ENCODE results near the gene GMEB2. TPM values are rescaled to one million over a fixed set of nuclear protein-coding genes. Genes with fewer than 3 reads are reported as not detected.

The GMEB2 gene
- total RNA-seq, 1 donor from 2014 or later: 8.0 TPM

GRCh38 chr20:63643946-63644345 is 17.0 kb upstream of the GMEB2 start:
- Histone ChIP-seq H3K9me3 (ENCODE audit: low read depth) (no peaks in the 10 kb centered on the region), H3K79me2 (ENCODE audit: low read depth) (no peaks in the 10 kb centered on the region), H3K9ac (no peak overlapping the region), H3F3A (ENCODE audit: low read depth) (peaks cover 14% of the 10 kb centered on the region), H3K4me3 (no peak overlapping the region), H3K4me1 (peaks cover 4% of the 10 kb centered on the region), H3K4me2 (no peak overlapping the region), H3K27me3 (peaks cover 17% of the 10 kb centered on the region), H3K27ac (no peak overlapping the region), H2AFZ (replicated peaks) (no peak overlapping the region), H3K36me3 (no peaks in the 10 kb centered on the region), H4K20me1 (ENCODE audit: low read depth) (peaks cover 2% of the 10 kb centered on the region)
- TF ChIP-seq EZH2 (IDR thresholded peaks at IDR 0.05): no peak
- TF ChIP-seq CTCF (IDR thresholded peaks at IDR 0.05): no peak
- no peak for TF ChIP-seq EZH2phosphoT487 (IDR thresholded peaks at IDR 0.05)
- Mint-ChIP-seq H3K27me3 (ENCODE audit: insufficient read depth, low read depth) (peaks cover 5% of the 10 kb centered on the region), H3K9me3 (no peaks in the 10 kb centered on the region), H3K27ac (no peak overlapping the region), H3K4me3 (peak overlapping the region; percentile 77), H3K36me3 (no peaks in the 10 kb centered on the region), H3K4me1 (peaks cover 6% of the 10 kb centered on the region)
- DNase-seq (ENCODE audit: low spot score): no peak

- peaks cover 14% of the 10 kb centered on the region for H3F3A ChIP-seq (ENCODE audit: low read depth)
- no peak overlapping the region for H3K4me2 ChIP-seq
- no peaks in the 10 kb centered on the region for H3K79me2 ChIP-seq (ENCODE audit: low read depth)
- no peak for DNase-seq (ENCODE audit: low spot score)
- no peak for TF ChIP-seq EZH2phosphoT487 (IDR thresholded peaks at IDR 0.05)
- no peak for TF ChIP-seq CTCF (IDR thresholded peaks at IDR 0.05)
- TF ChIP-seq EZH2 (IDR thresholded peaks at IDR 0.05): no peak
- peaks cover 2% of the 10 kb centered on the region for H4K20me1 ChIP-seq (ENCODE audit: low read depth)
- no peaks in the 10 kb centered on the region for H3K9me3 Mint-ChIP-seq
- no peak overlapping the region for H3K27ac ChIP-seq
- H3K4me3 Mint-ChIP-seq: peak overlapping the region; percentile 77
- no peaks in the 10 kb centered on the region for H3K36me3 ChIP-seq
- H3K27me3 ChIP-seq: peaks cover 17% of the 10 kb centered on the region
- peaks cover 4% of the 10 kb centered on the region for H3K4me1 ChIP-seq
- no peak overlapping the region for H3K27ac Mint-ChIP-seq
- no peaks in the 10 kb centered on the region for H3K9me3 ChIP-seq (ENCODE audit: low read depth)
- H3K4me3 ChIP-seq: no peak overlapping the region
- no peak overlapping the region for H2AFZ ChIP-seq (replicated peaks)
- H3K36me3 Mint-ChIP-seq: no peaks in the 10 kb centered on the region
- H3K27me3 Mint-ChIP-seq (ENCODE audit: insufficient read depth, low read depth): peaks cover 5% of the 10 kb centered on the region
- H3K9ac ChIP-seq: no peak overlapping the region
- peaks cover 6% of the 10 kb centered on the region for H3K4me1 Mint-ChIP-seq
Measured at GRCh38 chr20:63643499-63643898, 16.6 kb upstream of the GMEB2 start.

- H3K36me3 ChIP-seq: no peaks in the 10 kb centered on the region
- no peak overlapping the region for H3K27ac Mint-ChIP-seq
- H3K4me1 ChIP-seq: peaks cover 4% of the 10 kb centered on the region
- peaks cover 17% of the 10 kb centered on the region for H3K27me3 ChIP-seq
- no peak overlapping the region for H2AFZ ChIP-seq (replicated peaks)
- H3K9me3 Mint-ChIP-seq: no peaks in the 10 kb centered on the region
- DNase-seq (ENCODE audit: low spot score): peak; percentile 67
- H3K9me3 ChIP-seq (ENCODE audit: low read depth): no peaks in the 10 kb centered on the region
- peaks cover 8% of the 10 kb centered on the region for H3K4me1 Mint-ChIP-seq
- peaks cover 14% of the 10 kb centered on the region for H3F3A ChIP-seq (ENCODE audit: low read depth)
- H3K79me2 ChIP-seq (ENCODE audit: low read depth): no peaks in the 10 kb centered on the region
- TF ChIP-seq CTCF (IDR thresholded peaks at IDR 0.05) (no peak), EZH2phosphoT487 (IDR thresholded peaks at IDR 0.05) (no peak), EZH2 (IDR thresholded peaks at IDR 0.05) (no peak)
- no peaks in the 10 kb centered on the region for H3K36me3 Mint-ChIP-seq
- H3K4me3 Mint-ChIP-seq: peak overlapping the region; percentile 82
- H3K4me3 ChIP-seq: peak overlapping the region; percentile 71
- peak overlapping the region; percentile 96 for H3K4me2 ChIP-seq
- peaks cover 7% of the 10 kb centered on the region for H3K27me3 Mint-ChIP-seq (ENCODE audit: insufficient read depth, low read depth)
- no peak overlapping the region for H3K27ac ChIP-seq
- peaks cover 2% of the 10 kb centered on the region for H4K20me1 ChIP-seq (ENCODE audit: low read depth)
- H3K9ac ChIP-seq: no peak overlapping the region
Measured at GRCh38 chr20:63642527-63643247, 15.8 kb upstream of the GMEB2 start.
